ENCODE results near the gene IFT25.

GRCh38 chr1:53894644-53895043, 50.9 kb downstream of the IFT25 start:
- TF ChIP-seq, protein P1, sequence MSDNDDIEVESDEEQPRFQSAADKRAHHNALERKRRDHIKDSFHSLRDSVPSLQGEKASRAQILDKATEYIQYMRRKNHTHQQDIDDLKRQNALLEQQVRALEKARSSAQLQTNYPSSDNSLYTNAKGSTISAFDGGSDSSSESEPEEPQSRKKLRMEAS (IDR thresholded peaks at IDR 0.05), result no peak
- TF ChIP-seq FOXM1 (IDR thresholded peaks at IDR 0.05; ENCODE audit: borderline replicate concordance, low read depth) (no peak), ZBTB7A (IDR thresholded peaks at IDR 0.05; ENCODE audit: low read depth) (no peak), YY1 (IDR thresholded peaks at IDR 0.05; ENCODE audit: low read depth) (no peak), EP300 (IDR thresholded peaks at IDR 0.05; ENCODE audit: borderline replicate concordance) (no peak), TCF12 (IDR thresholded peaks at IDR 0.05; ENCODE audit: low read depth) (no peak), TAF1 (IDR thresholded peaks at IDR 0.05; ENCODE audit: low read depth) (no peak), CEBPB (IDR thresholded peaks at IDR 0.05) (no peak), CREB1 (IDR thresholded peaks at IDR 0.05; ENCODE audit: low read depth) (no peak), EGR1 (IDR thresholded peaks at IDR 0.05) (no peak)
- TF ChIP-seq, protein P2, sequence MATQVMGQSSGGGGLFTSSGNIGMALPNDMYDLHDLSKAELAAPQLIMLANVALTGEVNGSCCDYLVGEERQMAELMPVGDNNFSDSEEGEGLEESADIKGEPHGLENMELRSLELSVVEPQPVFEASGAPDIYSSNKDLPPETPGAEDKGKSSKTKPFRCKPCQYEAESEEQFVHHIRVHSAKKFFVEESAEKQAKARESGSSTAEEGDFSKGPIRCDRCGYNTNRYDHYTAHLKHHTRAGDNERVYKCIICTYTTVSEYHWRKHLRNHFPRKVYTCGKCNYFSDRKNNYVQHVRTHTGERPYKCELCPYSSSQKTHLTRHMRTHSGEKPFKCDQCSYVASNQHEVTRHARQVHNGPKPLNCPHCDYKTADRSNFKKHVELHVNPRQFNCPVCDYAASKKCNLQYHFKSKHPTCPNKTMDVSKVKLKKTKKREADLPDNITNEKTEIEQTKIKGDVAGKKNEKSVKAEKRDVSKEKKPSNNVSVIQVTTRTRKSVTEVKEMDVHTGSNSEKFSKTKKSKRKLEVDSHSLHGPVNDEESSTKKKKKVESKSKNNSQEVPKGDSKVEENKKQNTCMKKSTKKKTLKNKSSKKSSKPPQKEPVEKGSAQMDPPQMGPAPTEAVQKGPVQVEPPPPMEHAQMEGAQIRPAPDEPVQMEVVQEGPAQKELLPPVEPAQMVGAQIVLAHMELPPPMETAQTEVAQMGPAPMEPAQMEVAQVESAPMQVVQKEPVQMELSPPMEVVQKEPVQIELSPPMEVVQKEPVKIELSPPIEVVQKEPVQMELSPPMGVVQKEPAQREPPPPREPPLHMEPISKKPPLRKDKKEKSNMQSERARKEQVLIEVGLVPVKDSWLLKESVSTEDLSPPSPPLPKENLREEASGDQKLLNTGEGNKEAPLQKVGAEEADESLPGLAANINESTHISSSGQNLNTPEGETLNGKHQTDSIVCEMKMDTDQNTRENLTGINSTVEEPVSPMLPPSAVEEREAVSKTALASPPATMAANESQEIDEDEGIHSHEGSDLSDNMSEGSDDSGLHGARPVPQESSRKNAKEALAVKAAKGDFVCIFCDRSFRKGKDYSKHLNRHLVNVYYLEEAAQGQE (IDR thresholded peaks at IDR 0.05; ENCODE audit: low read depth), result no peak
- TF ChIP-seq, protein P3, sequence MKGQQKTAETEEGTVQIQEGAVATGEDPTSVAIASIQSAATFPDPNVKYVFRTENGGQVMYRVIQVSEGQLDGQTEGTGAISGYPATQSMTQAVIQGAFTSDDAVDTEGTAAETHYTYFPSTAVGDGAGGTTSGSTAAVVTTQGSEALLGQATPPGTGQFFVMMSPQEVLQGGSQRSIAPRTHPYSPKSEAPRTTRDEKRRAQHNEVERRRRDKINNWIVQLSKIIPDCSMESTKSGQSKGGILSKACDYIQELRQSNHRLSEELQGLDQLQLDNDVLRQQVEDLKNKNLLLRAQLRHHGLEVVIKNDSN (IDR thresholded peaks at IDR 0.05), result no peak
